ENCODE measurements around the gene HDAC4. TPM values are rescaled to one million over a fixed set of nuclear protein-coding genes. Genes with fewer than 3 reads are reported as not detected.

HDAC4 gene
- polyA plus RNA-seq, 1 donor (not counting 4 experiments of a cell fraction or from before 2014, with no cell fraction given), result 2.9 TPM

DNA sequence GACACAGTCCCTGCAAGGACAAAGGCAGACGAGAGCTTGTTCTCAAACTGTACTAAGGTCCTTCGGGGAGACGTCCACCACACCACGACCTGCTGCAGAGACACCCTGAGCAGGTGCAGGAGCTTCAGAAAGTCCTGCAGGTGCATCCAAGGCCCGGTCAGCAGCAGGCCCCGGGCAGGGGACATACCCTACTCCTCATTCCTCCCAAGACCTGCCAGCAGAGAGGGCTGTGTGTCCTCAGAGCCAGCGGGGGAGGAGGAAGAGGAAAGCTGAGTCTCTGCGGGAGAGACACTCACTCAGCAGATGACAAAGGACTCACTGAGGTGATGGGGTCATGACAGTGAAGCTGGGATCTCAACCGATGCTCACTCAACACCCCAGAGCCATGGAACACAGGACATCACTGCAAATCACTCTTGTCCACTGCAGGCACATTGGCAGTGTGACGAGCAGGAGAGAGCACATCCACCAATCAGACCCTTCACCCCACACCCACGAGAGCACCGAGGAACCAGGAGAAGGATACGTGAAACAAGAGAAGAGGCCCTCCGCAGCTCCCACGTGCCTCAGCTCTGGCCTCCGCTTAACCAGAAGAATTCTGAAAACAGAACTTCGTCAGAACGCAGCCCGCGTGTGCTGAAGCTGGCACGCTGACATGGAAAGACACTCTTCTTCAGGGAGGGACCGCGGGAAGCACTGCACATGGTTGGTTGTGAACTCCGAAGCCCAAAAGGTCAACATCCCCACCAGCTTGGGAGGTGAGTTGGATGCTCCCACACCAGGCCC lies 9.3 kb downstream of the HDAC4 start:
- Histone ChIP-seq H3K27ac (ENCODE audit: control insufficient read depth, insufficient read depth, low read length) (no peak overlapping the region), H3K4me1 (ENCODE audit: control insufficient read depth, extremely low read depth, insufficient read depth, low read length) (no peaks in the 10 kb centered on the region), H3K36me3 (ENCODE audit: control insufficient read depth in 2 of 2, extremely low read depth in 1 of 2, insufficient read depth in 2 of 2, low read length in 2 of 2) (peaks cover 0 to 3% of the 10 kb centered on the region in 2 experiments), H3K4me2 (ENCODE audit: control insufficient read depth, extremely low read depth, insufficient read depth, low read depth, low read length) (no peak overlapping the region), H2AFZ (ENCODE audit: control insufficient read depth, low read length) (no peak overlapping the region), H3K9me3 (ENCODE audit: control insufficient read depth, low read depth, low read length) (no peaks in the 10 kb centered on the region), H3K9ac (ENCODE audit: control insufficient read depth, extremely low read depth, insufficient read depth, low read length) (no peak overlapping the region), H4K20me1 (ENCODE audit: control insufficient read depth, extremely low read depth, insufficient read depth, low read length) (peaks cover 4% of the 10 kb centered on the region), H3K9me1 (ENCODE audit: control insufficient read depth, extremely low read depth, insufficient read depth, low read length) (no peaks in the 10 kb centered on the region), H3K79me2 (ENCODE audit: control insufficient read depth, insufficient read depth, low read length) (peaks cover 31% of the 10 kb centered on the region), H3K27me3 (ENCODE audit: control insufficient read depth, extremely low read depth, insufficient read depth, low read length) (no peaks in the 10 kb centered on the region), H3K4me3 (ENCODE audit: control insufficient read depth in 2 of 3, extremely low read depth in 1 of 3, insufficient read depth in 2 of 3, low read depth in 1 of 3, low read length in 3 of 3) (no peak overlapping the region)
- dilution Hi-C loops (cut with MboI; ENCODE audit: extremely low pct_ligation_motif_present, low sequenced_read_pairs), result no loop called here
- no peak for TF ChIP-seq EZH2 (IDR thresholded peaks at IDR 0.05; ENCODE audit: low read length)
- TF ChIP-seq, protein P1, sequence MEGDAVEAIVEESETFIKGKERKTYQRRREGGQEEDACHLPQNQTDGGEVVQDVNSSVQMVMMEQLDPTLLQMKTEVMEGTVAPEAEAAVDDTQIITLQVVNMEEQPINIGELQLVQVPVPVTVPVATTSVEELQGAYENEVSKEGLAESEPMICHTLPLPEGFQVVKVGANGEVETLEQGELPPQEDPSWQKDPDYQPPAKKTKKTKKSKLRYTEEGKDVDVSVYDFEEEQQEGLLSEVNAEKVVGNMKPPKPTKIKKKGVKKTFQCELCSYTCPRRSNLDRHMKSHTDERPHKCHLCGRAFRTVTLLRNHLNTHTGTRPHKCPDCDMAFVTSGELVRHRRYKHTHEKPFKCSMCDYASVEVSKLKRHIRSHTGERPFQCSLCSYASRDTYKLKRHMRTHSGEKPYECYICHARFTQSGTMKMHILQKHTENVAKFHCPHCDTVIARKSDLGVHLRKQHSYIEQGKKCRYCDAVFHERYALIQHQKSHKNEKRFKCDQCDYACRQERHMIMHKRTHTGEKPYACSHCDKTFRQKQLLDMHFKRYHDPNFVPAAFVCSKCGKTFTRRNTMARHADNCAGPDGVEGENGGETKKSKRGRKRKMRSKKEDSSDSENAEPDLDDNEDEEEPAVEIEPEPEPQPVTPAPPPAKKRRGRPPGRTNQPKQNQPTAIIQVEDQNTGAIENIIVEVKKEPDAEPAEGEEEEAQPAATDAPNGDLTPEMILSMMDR (optimal IDR thresholded peaks at IDR 0.05 in 1 of 3, IDR thresholded peaks at IDR 0.05 in 1 of 3, conservative IDR thresholded peaks at IDR 0.05 in 1 of 3; ENCODE audit: extremely low read depth in 1 of 3, insufficient read depth in 2 of 3, low read length in 3 of 3), result no peak
- FAIRE-seq, result no peak
- DNase-seq (ENCODE audit: low read depth, low spot score), result no peak

DNA sequence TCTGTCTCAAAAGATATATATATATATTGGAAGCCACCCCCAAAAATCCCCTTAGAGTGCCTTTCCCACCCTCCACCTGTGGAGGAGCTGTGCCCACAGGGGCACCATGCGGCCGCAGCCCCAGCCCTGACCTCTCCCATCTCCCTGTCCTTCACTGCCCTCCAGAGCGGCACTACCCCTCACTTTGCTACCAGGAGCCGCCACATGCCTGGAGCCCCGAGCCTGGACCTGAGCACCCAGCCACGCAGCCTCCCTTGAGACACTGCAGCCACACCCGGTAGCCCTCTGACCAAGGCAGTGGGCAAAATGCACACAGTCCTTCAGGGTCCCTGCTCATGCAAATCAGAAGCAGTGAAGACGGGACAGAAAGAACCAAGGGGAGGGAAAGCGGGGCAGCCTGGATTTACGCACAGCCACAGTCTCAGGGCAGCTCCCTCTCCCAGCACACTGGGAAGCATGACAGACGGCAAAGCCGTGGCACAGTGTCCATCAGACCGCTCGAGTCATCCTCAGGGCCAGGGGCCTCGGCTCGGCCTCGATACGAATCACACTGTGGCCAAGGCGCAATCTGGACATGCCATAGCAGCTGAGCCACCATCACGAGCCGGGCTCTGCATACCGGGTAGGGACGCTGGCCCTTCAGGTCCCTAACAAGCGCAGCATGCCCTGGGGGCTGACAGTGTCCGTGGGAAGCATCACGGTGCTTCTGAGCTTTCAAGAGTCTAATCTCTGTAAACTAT lies 10.1 kb downstream of the HDAC4 start:
- peaks cover 4% of the 10 kb centered on the region for H4K20me1 ChIP-seq (ENCODE audit: control insufficient read depth, extremely low read depth, insufficient read depth, low read length)
- peaks cover 31% of the 10 kb centered on the region for H3K79me2 ChIP-seq (ENCODE audit: control insufficient read depth, insufficient read depth, low read length)
- H3K4me3 ChIP-seq (ENCODE audit: control insufficient read depth in 2 of 3, extremely low read depth in 1 of 3, insufficient read depth in 2 of 3, low read depth in 1 of 3, low read length in 3 of 3), result no peak overlapping the region
- no peaks in the 10 kb centered on the region for H3K4me1 ChIP-seq (ENCODE audit: control insufficient read depth, extremely low read depth, insufficient read depth, low read length)
- H3K9me3 ChIP-seq (ENCODE audit: control insufficient read depth, low read depth, low read length), result no peaks in the 10 kb centered on the region
- H3K27me3 ChIP-seq (ENCODE audit: control insufficient read depth, extremely low read depth, insufficient read depth, low read length), result no peaks in the 10 kb centered on the region
- no peak for DNase-seq (ENCODE audit: low read depth, low spot score)
- H3K36me3 ChIP-seq (ENCODE audit: control insufficient read depth in 2 of 2, extremely low read depth in 1 of 2, insufficient read depth in 2 of 2, low read length in 2 of 2), result peaks cover 0 to 3% of the 10 kb centered on the region in 2 experiments
- H3K27ac ChIP-seq (ENCODE audit: control insufficient read depth, insufficient read depth, low read length), result no peak overlapping the region
- no peaks in the 10 kb centered on the region for H3K9me1 ChIP-seq (ENCODE audit: control insufficient read depth, extremely low read depth, insufficient read depth, low read length)
- dilution Hi-C loops (cut with MboI; ENCODE audit: extremely low pct_ligation_motif_present, low sequenced_read_pairs), result no loop called here
- H3K9ac ChIP-seq (ENCODE audit: control insufficient read depth, extremely low read depth, insufficient read depth, low read length), result no peak overlapping the region
- no peak for FAIRE-seq
- TF ChIP-seq, protein P1 (optimal IDR thresholded peaks at IDR 0.05 in 1 of 3, IDR thresholded peaks at IDR 0.05 in 1 of 3, conservative IDR thresholded peaks at IDR 0.05 in 1 of 3; ENCODE audit: extremely low read depth in 1 of 3, insufficient read depth in 2 of 3, low read length in 3 of 3), result no peak
- no peak for TF ChIP-seq EZH2 (IDR thresholded peaks at IDR 0.05; ENCODE audit: low read length)
- no peak overlapping the region for H2AFZ ChIP-seq (ENCODE audit: control insufficient read depth, low read length)
- no peak overlapping the region for H3K4me2 ChIP-seq (ENCODE audit: control insufficient read depth, extremely low read depth, insufficient read depth, low read depth, low read length)
